CD4-positive, alpha-beta T cell (primary cell): ENCODE results near the gene DPPA5. TPM values are rescaled to one million over a fixed set of nuclear protein-coding genes. Genes with fewer than 3 reads are reported as not detected.

Experiments
- ATAC-seq: fragments of 200-7000 bp; cut with Tn5 transposase; one replicate; pipeline ENCODE4 v1.10.0; 2022; ENCODE audit warnings: mild to moderate bottlenecking; ENCODE audit not compliant: poor library complexity
- CTCF ChIA-PET: fragments of 350-600 bp; sonication (Branson Sonifier 250); formaldehyde crosslinking; loops from one replicate; lab custom pipeline; 2021; ENCODE audit warnings: antibody characterized with exemption, inconsistent platforms; lab: Charles Lee
- POLR2A ChIA-PET: fragments of 350-600 bp; sonication (Branson Sonifier 250); formaldehyde crosslinking; loops from one replicate; lab custom pipeline; 2021; ENCODE audit warnings: antibody characterized with exemption, inconsistent platforms; lab: Charles Lee
- DNase-seq, 14 experiments: peaks; one replicate each; pipeline ENCODE4 v3.0.0-alpha.2; 2013 to 2020; ENCODE audit warnings: mixed read lengths in 2 of 14
- H3K27ac ChIP-seq, 2 donors: one replicate each; pipeline versions ENCODE4 v1.5.1 to v1.7.0; 2013; ENCODE audit warnings: low read length in 2 of 2, low read depth in 1 of 2, mild to moderate bottlenecking in 1 of 2
- H3K27me3 ChIP-seq, 2 experiments: 1 replicate in 1 of 2; 2 replicates in 1 of 2; pipeline versions ENCODE4 v1.6.1 to v1.7.0; 2013; ENCODE audit warnings: low read length in 2 of 2, control low read depth in 1 of 2, mild to moderate bottlenecking in 1 of 2, moderate library complexity in 1 of 2; ENCODE audit not compliant: insufficient read depth in 2 of 2, control insufficient read depth in 1 of 2
- H3K36me3 ChIP-seq: one replicate; pipeline ENCODE4 v1.6.1; 2013; ENCODE audit warnings: low read length, control low read depth; ENCODE audit not compliant: insufficient read depth
- H3K4me1 ChIP-seq: one replicate; pipeline ENCODE4 v1.6.1; 2013; ENCODE audit warnings: low read length, control low read depth; ENCODE audit not compliant: insufficient read depth
- H3K4me3 ChIP-seq: one replicate; pipeline ENCODE4 v1.5.1; 2013; ENCODE audit warnings: mild to moderate bottlenecking, low read length, moderate library complexity
- H3K9me3 ChIP-seq, 2 experiments: 1 replicate in 1 of 2; 2 replicates in 1 of 2; pipeline versions ENCODE4 v1.6.1 to v1.7.0; 2013; ENCODE audit warnings: low read length in 2 of 2, mild to moderate bottlenecking in 2 of 2, control low read depth in 1 of 2, moderate library complexity in 1 of 2; ENCODE audit not compliant: control insufficient read depth in 1 of 2, insufficient read depth in 1 of 2
- H3K27ac Mint-ChIP-seq: one replicate; pipeline ENCODE4 v1.8.0; 2020; ENCODE audit warnings: mixed read lengths
- H3K27me3 Mint-ChIP-seq: one replicate; pipeline ENCODE4 v1.8.0; 2021; ENCODE audit warnings: mixed read lengths
- H3K36me3 Mint-ChIP-seq: one replicate; pipeline ENCODE4 v1.8.0; 2021; ENCODE audit warnings: low read depth, mixed read lengths
- H3K4me1 Mint-ChIP-seq: one replicate; pipeline ENCODE4 v1.8.0; 2021; ENCODE audit warnings: low read depth, mixed read lengths
- H3K4me3 Mint-ChIP-seq: one replicate; pipeline ENCODE4 v1.8.0; 2020; ENCODE audit warnings: mild to moderate bottlenecking, mixed read lengths
- H3K9me3 Mint-ChIP-seq: one replicate; pipeline ENCODE4 v1.8.0; 2020; ENCODE audit warnings: mixed read lengths
- intact Hi-C, 2 experiments: fragments of 100-400 bp; cut with DNase I in 1 of 2; cut with micrococcal nuclease in 1 of 2; formaldehyde crosslinking; loops; one replicate each; pipeline versions ENCODE4 v1.15.1 to v1.9.0; 2023 to 2025; cut with DNase I, micrococcal nuclease
- total RNA-seq, 174 experiments: library from RNA in 2 of 174; stranded (reverse) in 2 of 174; gene quantifications; one replicate each; pipeline ENCODE4 v1.2.3 and lab custom pipeline; 2021 to 2026
- TF ChIP-seq, protein P1 (sequence below): fragments of 200-600 bp; IDR thresholded peaks from one replicate; pipeline ENCODE4 v1.8.0; 2022; ENCODE audit warnings: antibody characterized with exemption, mild to moderate bottlenecking

DPPA5 gene
- total RNA-seq, 2 experiments from 2014 or later = not detected

DNA sequence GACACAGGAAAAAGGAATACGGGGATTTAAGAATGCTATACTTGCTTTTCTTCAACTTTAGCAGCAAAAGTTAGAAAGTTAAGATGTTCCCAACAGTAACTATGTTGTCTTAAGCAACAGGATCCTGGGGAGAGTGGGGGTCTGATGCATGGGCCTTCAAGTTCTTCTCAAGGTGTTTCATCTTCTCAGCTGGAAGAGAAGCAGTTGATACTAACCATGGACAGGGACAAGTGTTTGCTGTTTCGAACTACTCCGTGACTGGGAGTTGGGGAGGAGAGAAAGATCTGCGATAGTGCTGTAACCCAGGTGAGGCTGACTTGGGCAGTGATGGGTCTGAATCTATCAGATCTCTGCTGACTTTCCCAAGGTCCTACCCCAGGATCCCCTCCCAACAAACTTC, 14.6 kb upstream of the DPPA5 start:
- Histone ChIP-seq H3K27me3 (no peaks in the 10 kb centered on the region), H3K27ac (no peak overlapping the region), H3K4me1 (no peaks in the 10 kb centered on the region), H3K4me3 (no peak overlapping the region), H3K36me3 (no peaks in the 10 kb centered on the region), H3K9me3 (peaks cover 10 to 36% of the 10 kb centered on the region in 2 experiments)
- Mint-ChIP-seq H3K4me1 (no peaks in the 10 kb centered on the region), H3K4me3 (no peak overlapping the region), H3K36me3 (no peaks in the 10 kb centered on the region), H3K27ac (no peak overlapping the region), H3K9me3 (peaks cover 4% of the 10 kb centered on the region), H3K27me3 (no peaks in the 10 kb centered on the region)
- intact Hi-C loops = no loop called here
- DNase-seq = no peak
- no peak for ATAC-seq
- TF ChIP-seq, protein P1, sequence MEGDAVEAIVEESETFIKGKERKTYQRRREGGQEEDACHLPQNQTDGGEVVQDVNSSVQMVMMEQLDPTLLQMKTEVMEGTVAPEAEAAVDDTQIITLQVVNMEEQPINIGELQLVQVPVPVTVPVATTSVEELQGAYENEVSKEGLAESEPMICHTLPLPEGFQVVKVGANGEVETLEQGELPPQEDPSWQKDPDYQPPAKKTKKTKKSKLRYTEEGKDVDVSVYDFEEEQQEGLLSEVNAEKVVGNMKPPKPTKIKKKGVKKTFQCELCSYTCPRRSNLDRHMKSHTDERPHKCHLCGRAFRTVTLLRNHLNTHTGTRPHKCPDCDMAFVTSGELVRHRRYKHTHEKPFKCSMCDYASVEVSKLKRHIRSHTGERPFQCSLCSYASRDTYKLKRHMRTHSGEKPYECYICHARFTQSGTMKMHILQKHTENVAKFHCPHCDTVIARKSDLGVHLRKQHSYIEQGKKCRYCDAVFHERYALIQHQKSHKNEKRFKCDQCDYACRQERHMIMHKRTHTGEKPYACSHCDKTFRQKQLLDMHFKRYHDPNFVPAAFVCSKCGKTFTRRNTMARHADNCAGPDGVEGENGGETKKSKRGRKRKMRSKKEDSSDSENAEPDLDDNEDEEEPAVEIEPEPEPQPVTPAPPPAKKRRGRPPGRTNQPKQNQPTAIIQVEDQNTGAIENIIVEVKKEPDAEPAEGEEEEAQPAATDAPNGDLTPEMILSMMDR = no peak
- CTCF ChIA-PET = no interaction called here
- POLR2A ChIA-PET = no interaction called here

DNA sequence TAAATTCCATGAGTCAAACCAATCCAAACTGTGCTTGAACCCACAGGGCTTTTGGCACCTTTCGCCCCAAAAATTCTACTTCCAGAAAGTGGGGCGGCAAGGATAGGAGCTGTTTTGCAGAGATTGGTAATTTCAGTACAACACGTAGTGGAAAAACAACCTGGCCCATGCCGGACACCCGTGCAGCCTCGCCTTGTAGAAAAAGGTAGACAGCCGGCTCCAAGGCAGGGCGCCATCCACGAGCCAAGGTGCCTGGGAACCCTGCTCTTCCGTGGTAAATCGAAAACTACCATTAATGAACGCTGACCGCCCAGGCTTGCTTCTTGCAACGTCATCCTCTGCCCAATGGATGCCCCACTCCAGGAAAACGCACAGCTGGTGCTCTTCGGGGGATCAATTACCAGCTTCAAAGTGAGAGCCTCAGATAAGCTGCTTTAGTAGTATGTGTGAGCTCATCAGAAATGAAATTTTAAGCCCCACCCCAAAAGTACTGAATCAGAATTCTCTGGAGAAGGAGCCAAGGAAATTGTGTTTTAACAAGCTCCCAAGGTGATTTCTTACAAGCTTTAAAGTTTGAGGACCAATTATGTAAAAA, 13.8 kb upstream of the DPPA5 start:
- H3K27me3 Mint-ChIP-seq = no peaks in the 10 kb centered on the region
- Histone ChIP-seq H3K27ac (no peak overlapping the region), H3K27me3 (no peaks in the 10 kb centered on the region), H3K4me1 (no peaks in the 10 kb centered on the region), H3K9me3 (peaks cover 10 to 37% of the 10 kb centered on the region in 2 experiments), H3K4me3 (no peak overlapping the region), H3K36me3 (no peaks in the 10 kb centered on the region)
- no peak for DNase-seq
- no peak for ATAC-seq
- no peaks in the 10 kb centered on the region for H3K4me1 Mint-ChIP-seq
- H3K9me3 Mint-ChIP-seq = peaks cover 4% of the 10 kb centered on the region
- ChIA-PET POLR2A (no interaction called here), CTCF (no interaction called here)
- no peak overlapping the region for H3K4me3 Mint-ChIP-seq
- H3K27ac Mint-ChIP-seq = no peak overlapping the region
- TF ChIP-seq, protein P1 = no peak
- intact Hi-C loops = no loop called here
- no peaks in the 10 kb centered on the region for H3K36me3 Mint-ChIP-seq

DNA sequence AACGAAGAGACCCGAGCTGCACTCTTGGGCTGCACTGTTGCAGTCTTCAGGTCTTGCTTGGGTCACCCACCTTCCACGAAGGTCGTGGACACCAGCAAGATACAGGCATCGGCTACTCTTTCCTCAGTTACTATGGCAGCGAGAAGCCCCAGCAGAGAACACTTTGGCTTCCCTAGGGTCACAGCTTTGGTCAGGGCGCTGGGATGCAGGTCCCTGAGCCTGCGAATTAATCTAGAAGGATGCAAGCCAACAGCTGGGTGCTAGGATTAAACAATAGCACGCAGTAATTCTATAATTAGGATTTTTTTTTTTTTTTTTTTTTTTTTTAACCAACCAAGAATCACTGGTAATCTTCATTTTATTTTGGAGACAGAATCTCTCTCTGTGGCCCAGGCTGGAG, 10.5 kb upstream of the DPPA5 start:
- no peak overlapping the region for H3K27ac ChIP-seq
- H3K36me3 Mint-ChIP-seq = no peaks in the 10 kb centered on the region
- H3K4me1 ChIP-seq = no peaks in the 10 kb centered on the region
- no peaks in the 10 kb centered on the region for H3K27me3 ChIP-seq
- no peaks in the 10 kb centered on the region for H3K36me3 ChIP-seq
- CTCF ChIA-PET = no interaction called here
- H3K27ac Mint-ChIP-seq = no peak overlapping the region
- TF ChIP-seq, protein P1 = no peak
- no peaks in the 10 kb centered on the region for H3K27me3 Mint-ChIP-seq
- ATAC-seq = no peak
- no peaks in the 10 kb centered on the region for H3K4me1 Mint-ChIP-seq
- intact Hi-C loops = no loop called here
- POLR2A ChIA-PET = interaction anchor here (0.7 kb wide), 1 partner anchor 25 kb away, joined by 6 read pairs; no protein-coding TSS in a partner anchor
- DNase-seq = no peak
- no peak overlapping the region for H3K4me3 Mint-ChIP-seq
- no peak overlapping the region for H3K4me3 ChIP-seq
- no peaks in the 10 kb centered on the region for H3K9me3 Mint-ChIP-seq
- H3K9me3 ChIP-seq = peaks cover 0 to 12% of the 10 kb centered on the region in 2 experiments
